SHP77 (cell line): Measurements from ENCODE around the gene L3MBTL4.

Experiments used
- DNase-seq, 2 experiments: peaks; one replicate each; lab custom pipeline; 2025; lab: John Stamatoyannopoulos, UW

Gene L3MBTL4

DNA sequence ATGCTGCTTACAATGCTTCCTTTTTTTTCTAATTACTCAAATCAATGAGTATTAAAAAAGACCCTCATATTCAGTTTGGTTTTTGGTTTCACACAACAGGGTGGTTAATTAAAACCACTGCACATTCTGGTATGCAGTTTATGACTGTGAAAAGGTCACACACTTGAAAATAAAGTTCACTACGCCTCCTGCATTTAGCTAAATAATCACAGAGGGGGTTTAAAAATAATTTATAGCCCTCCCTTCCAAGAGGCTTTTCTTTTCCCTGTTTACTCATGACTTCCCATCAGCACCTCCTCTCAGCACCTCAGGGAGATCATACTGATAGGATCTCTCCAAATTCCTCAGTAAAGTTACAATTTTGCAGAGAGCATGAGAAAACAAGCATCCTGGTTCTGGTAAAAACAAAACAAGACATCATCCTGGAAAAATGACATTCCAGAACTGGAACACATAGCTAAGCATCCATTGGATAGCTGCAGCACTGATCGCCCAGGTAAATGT, 389.9 kb downstream of the L3MBTL4 start:
- no peak for DNase-seq

DNA sequence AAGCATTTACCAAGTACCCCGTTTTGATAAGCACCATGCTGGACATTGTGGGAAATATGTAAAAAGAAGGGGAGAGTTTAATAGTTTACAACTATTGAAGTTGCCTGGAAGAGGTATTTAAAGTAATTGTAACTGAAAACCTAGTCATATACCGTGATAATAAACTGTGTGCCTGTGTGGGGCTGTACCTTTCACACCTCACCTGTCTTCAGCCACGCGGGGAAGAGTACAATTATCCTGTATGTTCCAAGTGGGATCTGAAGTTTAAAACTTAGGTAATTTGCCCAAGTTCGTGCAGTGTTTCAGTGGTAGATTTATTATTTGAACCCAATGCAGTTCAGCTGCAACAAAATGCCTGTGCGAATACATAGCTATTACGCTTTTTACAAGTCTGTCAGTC, 391.2 kb downstream of the L3MBTL4 start:
- no peak for DNase-seq

DNA sequence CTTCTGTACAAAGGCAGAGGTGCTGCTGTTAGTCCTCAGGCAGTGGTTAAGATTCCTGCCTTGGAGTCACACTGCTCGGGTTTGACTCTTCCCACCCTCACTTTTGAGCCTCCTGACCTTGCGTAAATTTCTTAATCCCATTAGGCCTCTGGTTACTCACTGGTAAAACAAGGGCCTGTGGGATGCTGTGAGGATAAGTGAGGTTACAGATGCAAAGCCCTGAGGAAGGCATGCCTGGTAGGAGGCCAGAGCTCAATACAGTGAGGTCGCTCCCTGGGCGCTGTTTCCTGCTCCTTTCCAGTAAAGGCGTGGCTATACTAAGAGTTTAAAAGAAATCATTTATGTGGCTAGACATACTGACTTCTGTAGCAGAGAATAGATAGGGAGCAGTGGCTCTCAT, 391.9 kb downstream of the L3MBTL4 start:
- DNase-seq = no peak

- DNase-seq = no peak
Measured at GRCh38 chr18:6022074-6022444, 392.7 kb downstream of the L3MBTL4 start.

DNA sequence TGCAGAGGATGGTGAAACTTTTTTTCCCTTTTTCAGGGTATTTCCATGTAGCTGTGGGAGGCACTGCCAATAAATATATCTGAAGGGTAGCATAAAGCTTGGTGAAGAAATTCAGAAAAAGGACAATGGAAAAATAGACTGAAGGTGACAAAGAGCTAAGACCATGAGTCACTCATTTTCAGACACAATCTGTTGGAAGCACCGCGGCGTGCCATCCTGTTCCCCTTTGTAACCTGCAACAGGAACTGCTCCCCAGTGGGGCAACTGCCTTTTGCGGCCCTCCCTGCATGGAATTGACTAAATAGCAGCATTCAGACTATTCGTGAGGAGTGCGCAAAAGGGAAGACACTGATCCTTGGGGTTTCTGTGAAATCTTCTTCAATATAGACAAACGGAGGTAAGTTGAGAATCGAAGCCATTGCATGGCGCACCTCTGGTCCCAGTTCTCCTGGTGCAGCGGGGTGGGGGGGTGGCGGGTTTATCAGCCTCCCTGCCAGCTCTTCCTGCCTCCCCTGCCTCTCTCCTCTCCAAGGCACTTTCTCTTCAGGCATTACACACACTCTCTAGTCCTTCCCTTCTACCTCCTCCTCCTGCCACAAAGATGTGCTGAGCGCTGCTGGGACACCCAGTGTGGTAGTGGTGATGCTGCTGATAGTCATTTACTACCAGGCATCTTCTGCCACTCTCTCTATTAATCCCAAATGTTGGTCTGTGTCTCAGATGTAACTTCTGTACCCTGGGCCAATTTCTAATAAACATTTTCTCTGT, 393.2 kb downstream of the L3MBTL4 start:
- DNase-seq = no peak

DNA sequence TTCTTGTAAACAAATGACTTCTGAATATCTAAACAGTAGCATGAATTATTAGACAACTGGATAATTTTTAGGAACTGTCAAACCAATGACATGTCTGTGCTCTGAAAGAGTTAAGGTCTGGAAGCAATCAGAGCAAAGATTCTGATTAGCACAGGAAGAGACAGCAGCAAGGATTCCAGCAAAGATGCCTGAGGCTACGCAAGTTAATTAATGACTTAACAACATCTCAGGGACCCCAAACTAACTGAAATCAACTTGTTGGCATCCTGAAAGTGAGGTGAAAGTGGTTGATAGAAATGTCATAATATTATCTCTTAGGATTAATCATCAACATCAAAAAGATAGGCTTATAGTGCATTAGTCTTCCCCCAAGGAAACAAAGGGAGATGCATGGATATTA, 396.0 kb downstream of the L3MBTL4 start:
- DNase-seq = no peak

DNA sequence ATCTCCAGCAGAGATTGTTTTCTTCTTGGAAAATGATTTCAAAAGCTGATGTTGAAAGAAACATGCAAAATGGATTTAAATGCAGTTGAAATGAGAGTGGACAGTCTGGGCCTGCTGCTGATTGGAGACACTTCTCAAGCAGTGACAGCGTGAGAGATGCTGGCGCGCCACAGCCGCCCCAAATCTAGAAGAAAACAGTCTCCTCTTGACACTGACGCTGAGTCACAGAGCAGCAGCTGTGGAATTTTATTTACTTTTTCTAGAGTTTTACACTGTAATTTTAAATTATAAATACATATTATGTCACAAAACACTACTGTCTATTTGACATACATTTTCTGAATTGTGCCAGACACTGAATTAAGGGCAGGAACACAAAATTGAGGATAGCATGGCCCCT, 397.5 kb downstream of the L3MBTL4 start:
- DNase-seq = no peak

GRCh38 chr18:6015364-6015763, 399.3 kb downstream of the L3MBTL4 start:
- DNase-seq = no peak

DNA sequence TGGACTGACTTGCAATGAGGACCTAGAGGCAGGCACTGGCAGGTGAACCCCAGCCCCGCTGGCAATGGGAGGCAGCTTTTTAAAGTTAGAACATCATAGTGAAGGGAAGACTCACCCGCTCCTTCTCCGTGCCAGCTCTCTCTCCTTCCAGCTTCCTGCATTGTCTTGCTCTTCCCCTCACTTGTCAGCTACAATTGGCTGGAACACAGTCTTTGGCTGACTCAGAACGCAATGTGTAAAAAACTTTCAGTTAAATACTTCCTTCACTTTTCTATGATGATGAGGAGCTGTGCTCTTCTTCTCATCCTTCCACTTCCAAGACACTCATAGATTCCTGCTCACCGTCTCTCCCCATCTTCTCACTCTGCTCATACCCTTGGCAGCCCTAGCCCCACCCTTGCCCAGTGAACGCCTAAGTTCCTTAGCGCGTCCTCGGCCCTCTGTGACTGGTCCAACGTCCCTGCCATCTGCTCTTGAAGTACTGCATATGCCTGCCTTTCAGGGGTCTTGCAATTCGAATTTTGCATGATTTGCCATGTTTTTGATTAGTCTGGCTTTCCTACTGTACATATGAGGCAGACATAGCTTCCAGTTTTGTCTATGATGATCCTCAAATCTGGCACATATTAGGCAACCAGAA, 401.4 kb downstream of the L3MBTL4 start:
- no peak for DNase-seq

DNA sequence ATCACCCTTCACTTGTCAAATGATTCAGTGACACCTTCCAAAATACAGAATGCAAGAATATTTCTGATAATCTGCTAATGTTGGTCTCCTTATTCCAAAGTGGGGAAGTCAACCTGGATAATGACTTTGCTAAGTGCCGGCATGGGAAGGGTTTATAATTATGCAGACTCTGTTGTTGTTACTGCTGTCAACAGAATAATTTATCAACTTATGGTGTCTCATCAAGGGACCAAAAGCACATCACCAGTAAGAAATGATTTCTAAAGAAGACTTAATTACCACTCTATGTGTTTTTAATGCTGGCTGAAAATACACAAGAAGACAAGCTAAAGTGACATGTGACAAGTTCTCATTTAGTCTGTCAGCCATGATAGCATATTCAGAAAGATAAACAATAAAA, 403.8 kb downstream of the L3MBTL4 start:
- DNase-seq = no peak

DNA sequence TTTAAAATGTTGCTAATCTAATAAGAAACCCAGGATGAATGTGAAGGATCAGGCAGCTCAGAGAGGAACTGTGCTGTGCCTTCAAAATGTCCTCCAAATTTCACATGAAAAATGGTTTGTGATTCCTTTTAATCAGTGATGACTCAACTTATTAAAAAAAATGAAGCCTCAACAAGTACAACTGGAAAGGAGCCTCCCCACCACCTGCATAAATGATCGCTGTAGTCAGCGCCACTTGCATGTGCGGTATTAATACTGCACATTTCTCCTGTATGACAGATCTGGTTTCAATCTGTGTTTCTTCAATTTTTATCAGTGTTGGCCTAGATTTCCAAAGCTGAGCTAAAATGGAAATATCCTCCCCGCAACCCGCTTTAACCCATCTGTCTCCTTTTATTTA, 404.4 kb downstream of the L3MBTL4 start:
- DNase-seq = no peak

DNA sequence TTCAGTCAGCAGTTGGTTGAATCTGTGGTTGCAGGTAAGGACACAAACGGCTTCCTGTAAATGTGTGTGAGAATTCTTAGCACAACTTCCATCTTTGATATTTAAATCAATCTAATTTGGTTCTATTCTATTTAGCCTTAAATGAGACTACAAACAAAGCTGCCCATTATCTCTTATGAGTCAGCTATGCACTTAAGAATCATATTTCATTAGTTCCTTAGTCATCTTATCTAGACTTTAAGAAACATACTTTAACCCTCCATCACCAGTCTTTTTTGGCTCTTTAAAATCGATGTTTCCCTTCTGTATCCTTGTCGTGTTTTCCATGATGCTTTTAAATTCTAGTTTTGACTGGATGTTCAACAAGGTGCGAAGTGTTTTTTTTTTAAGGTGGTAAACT, 405.0 kb downstream of the L3MBTL4 start:
- no peak for DNase-seq

- DNase-seq = no peak
Measured at GRCh38 chr18:6004683-6005082, 410.0 kb downstream of the L3MBTL4 start.

DNA sequence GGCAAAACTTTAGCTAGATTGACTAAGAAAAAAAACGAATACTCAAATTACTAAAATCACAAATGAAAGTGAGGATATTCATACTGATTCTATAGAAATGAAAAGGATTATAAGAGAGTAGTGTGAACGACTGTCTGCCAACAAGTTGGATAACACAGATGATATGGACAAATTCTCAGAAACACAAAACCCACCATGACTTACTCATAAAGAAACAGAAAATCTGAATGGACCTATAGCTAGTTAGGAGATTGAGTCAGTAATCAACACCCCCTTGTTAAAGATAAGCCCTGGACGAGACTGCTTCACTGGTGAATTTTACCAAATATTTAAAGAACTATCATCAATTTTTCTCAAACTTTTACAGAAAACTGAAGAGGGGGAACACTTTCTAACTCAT, 410.6 kb downstream of the L3MBTL4 start:
- DNase-seq = no peak

DNA sequence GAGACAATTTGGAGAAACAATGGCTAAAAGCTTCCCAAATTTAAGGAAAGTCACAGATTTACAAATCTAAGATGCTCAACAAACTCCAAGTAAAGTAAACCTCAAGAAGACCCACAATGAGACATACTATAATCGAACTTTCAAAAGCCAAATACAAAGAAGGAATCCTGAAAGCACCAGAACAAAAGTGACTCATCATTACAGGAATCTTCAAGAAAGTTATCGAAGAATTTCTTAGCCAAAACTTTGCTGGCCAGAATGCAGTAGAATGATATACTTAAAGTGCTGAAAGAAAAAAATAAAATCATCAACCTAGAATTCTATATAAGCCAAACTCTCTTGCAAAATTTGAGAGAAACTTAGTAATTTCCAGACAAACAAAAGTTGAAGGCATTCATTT, 412.8 kb downstream of the L3MBTL4 start:
- no peak for DNase-seq

DNA sequence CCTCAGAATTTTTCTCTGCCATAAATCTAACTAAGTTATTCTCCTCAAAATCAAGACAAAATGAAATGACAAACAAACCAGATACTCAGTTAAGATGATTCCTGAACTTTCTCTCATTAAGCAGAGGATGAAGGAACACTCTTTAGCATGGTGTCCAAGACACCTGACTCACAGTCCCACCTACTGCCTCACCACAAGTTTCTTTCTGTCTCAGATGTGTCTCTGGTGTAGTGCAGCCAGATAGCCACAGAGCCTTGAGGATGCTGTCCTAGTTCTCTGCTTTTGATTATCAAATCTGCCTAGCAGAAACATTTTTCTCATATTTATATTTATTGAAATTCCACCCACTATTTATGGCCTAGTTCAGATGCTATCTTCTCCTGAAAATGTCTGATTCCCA, 415.8 kb downstream of the L3MBTL4 start:
- no peak for DNase-seq

DNA sequence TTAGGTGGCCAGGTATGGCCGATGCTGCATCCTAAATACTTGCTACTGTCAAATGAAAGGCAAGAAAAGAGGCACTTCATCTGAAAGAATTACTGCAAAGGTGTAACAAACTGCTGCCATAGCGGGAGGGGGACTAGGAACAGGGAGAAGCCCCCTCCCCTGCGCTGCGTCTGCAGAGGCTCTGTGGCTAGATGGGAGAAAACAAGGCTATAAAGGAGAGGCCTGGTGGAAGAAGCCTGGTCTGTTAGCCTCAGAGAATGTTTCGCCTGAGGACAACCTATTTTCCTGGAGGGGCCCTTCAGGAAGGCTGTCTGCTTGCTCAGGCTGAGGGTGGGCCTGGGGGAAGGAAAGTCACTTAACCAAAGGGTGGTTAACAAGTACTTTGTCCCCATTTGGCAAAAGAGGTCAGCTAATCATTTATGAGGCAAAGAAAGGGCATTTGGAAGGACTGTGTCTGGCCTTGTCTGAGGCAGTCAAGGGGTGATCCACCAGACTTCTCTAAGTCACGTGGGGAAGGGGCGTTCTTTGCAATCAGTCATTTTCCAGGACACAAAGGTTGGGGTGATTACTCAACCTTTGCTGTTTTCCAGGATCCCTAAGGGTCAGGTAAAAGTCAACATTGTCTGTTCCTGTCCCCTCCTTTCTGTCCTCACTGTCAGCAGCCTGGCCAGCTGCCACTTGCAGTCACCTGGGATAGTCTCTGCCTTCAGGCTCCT, 416.4 kb downstream of the L3MBTL4 start:
- DNase-seq = no peak

DNA sequence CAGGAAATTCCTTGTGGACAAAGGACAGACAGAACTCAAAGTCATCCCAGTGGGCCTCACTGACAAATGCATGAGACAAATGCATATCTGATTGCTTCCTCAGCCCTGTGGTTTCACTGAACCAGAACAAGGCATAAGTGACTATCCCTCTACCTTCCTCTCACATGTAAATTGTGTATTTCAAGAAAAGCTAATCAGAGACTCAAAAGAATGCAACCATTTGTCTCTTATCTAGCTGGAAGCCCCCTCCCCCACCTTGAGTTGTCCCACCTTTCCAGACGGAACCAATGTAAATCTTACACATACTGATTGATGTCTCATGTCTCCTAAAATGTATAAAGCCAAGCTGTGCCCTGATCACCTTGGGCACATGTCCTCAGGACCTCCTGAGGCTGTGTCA, 417.4 kb downstream of the L3MBTL4 start:
- no peak for DNase-seq

DNA sequence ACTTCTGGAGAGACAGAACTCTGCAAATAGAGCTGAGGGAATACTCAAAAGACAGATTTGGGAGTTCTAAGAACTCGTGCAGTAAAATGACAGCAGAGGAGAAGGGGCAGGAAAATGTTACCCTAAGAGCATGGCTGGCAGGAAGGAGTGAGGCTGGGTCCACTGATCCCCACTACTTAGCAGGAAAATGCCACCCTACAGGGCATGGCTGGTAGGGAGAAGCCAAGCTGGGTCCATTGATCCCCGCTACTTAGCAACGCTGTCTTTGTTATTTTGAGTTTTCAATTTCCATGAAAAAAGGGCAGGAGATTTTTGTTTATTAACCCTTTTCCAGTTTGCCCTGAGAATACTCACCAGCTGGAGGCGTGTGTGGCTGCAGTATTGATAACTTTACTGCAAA, 419.1 kb downstream of the L3MBTL4 start:
- no peak for DNase-seq

- no peak for DNase-seq
Measured at GRCh38 chr18:5993938-5994337, 420.8 kb downstream of the L3MBTL4 start.

DNA sequence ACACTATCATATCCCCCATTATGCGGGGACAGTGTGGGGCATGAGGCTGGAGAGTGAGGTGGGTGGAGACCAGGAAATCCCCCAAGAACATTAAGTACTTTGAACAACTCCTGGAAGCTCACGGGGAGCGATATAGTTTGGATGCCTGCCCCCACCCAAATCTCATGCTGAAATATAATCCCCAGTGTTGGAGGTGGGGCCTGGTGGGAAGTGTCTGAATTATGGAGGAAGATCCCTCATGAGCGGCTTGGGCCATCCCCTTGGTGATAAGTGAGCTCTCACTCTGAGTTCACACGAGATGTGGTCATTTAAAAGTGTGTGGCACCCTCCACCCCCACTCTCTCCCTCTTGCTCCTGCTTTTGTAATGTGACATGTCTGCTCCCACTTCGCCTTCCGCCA, 422.3 kb downstream of the L3MBTL4 start:
- no peak for DNase-seq

GRCh38 chr18:5987249-5987648, 427.5 kb downstream of the L3MBTL4 start:
- no peak for DNase-seq

GRCh38 chr18:5986257-5986931, 428.3 kb downstream of the L3MBTL4 start:
- DNase-seq = no peak
